Epithelial cell of prostate (primary cell): ENCODE data around the gene SPATA16.

Source experiments
- DNase-seq: peaks from one replicate; pipeline ENCODE4 v3.0.0-alpha.2; 2011; ENCODE audit warnings: low read depth, low spot score
- H3K27ac ChIP-seq: fragments of 450-650 bp; 2 replicates; pipeline ENCODE4 v1.5.1; 2017; ENCODE audit warnings: mild to moderate bottlenecking

The SPATA16 gene

GRCh38 chr3:172853921-172854666 lies 286.9 kb downstream of the SPATA16 start:
- no peak overlapping the region for H3K27ac ChIP-seq
- DNase-seq = no peak

- no peak overlapping the region for H3K27ac ChIP-seq
- no peak for DNase-seq
Measured at GRCh38 chr3:172853005-172853404, 288.0 kb downstream of the SPATA16 start.

- no peak for DNase-seq
- H3K27ac ChIP-seq = no peak overlapping the region
Measured at GRCh38 chr3:172848910-172849309, 292.1 kb downstream of the SPATA16 start.

- H3K27ac ChIP-seq = no peak overlapping the region
- no peak for DNase-seq
Measured at GRCh38 chr3:172847292-172847691, 293.7 kb downstream of the SPATA16 start.

GRCh38 chr3:172846706-172847105 lies 294.3 kb downstream of the SPATA16 start:
- no peak for DNase-seq
- H3K27ac ChIP-seq = no peak overlapping the region

- DNase-seq = no peak
- H3K27ac ChIP-seq = no peak overlapping the region
Measured at GRCh38 chr3:172846103-172846561, 294.9 kb downstream of the SPATA16 start.

- DNase-seq = no peak
- H3K27ac ChIP-seq = no peak overlapping the region
Measured at GRCh38 chr3:172844428-172844827, 296.6 kb downstream of the SPATA16 start.

GRCh38 chr3:172840913-172841312 lies 300.1 kb downstream of the SPATA16 start:
- DNase-seq = no peak

GRCh38 chr3:172840463-172840862 lies 300.6 kb downstream of the SPATA16 start:
- no peak for DNase-seq
- H3K27ac ChIP-seq = no peak overlapping the region

More at GRCh38 chr3:172840913-172841312, 300.1 kb downstream of the SPATA16 start:
- no peak overlapping the region for H3K27ac ChIP-seq

GRCh38 chr3:172839679-172840078 lies 301.4 kb downstream of the SPATA16 start:
- H3K27ac ChIP-seq = no peak overlapping the region
- DNase-seq = no peak
